GM21367 (cell line): Measurements from ENCODE around the gene CASR.

Experiments used
- ATAC-seq: cut with Tn5 transposase; IDR thresholded peaks from one replicate; pipeline ENCODE4 v1.9.1; 2021; ENCODE audit not compliant: unreplicated experiment

CASR gene

DNA sequence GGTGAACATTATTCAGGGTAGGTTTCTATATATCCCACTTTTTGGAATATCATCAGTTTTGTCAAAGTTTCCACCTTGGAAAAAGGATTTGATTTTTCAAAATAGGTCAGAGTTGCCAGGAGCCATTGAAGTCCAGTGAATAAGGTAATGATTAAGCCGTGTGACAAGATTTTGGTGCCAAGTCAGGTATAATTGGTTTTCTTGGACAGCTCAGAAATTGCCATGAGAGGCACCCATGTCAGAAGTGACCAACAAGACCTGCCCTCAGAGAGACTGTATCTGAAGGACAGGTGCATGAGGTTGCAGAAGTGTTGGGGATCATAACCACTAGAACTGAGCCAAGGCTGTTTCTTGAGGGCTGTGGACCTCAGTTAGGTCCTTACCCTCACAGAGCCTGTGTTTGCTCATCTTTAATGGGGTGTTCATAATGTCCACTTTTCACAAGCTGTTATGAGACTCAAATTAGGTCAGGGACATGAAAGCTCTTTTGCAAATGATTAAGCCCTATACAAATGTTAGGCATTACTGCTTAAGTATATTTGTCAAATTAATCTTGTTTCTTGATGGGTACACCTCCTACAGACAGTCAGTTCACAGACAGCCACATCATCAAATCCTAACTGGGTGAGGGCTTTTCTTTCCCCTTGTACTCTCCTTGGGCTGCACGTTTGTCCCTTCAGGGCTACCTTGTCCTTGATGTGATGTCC, 32.3 kb downstream of the CASR start:
- ATAC-seq: no peak

DNA sequence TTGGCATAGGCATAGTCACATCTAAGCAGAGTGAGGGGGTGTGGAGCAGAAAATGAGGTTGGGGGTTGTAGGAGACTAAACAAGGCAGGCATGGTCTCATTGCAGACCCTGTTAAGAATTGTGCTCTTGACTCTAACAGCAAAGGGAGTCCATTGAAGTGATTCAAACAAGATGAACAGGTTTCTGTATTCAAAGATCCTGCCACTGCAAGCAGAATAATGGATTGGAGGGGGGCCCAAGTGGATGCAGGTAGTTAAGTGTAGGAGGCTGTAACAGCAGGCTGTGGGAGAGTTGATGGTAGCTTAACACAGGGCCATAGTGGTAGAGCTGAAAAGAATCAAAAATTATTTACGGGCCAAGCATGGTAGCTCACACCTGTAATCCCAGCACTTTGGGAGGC, 34.4 kb downstream of the CASR start:
- no peak for ATAC-seq

DNA sequence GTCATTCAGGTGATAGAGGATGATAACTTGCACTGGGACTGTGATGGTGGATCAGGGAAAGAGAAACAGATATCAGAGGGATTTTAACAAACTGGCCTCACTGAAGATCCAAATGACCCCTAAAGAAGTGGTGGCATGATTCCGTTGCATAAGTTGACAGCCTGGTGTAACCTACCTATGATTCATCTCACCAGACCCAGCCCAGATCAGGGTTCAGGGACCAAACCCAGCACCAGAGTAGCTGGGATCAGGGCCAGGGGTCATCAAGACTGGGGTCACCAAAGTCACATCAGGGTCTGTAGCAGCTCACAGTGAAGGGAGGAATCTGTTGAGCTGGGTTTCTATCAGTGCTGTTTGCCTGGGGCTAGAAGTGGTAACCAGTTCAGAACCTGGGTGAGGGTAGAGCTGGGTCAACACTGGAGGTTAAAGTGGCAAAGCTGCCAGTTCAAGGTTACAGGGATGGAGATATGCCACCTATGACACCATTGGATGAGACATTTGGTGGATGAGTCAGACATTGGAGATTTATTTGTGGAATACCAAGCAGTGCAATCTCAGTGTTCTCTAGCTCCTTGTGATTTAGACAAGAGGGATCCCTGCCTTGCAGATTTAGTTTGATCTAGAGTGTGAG, 35.9 kb downstream of the CASR start:
- ATAC-seq: no peak

DNA sequence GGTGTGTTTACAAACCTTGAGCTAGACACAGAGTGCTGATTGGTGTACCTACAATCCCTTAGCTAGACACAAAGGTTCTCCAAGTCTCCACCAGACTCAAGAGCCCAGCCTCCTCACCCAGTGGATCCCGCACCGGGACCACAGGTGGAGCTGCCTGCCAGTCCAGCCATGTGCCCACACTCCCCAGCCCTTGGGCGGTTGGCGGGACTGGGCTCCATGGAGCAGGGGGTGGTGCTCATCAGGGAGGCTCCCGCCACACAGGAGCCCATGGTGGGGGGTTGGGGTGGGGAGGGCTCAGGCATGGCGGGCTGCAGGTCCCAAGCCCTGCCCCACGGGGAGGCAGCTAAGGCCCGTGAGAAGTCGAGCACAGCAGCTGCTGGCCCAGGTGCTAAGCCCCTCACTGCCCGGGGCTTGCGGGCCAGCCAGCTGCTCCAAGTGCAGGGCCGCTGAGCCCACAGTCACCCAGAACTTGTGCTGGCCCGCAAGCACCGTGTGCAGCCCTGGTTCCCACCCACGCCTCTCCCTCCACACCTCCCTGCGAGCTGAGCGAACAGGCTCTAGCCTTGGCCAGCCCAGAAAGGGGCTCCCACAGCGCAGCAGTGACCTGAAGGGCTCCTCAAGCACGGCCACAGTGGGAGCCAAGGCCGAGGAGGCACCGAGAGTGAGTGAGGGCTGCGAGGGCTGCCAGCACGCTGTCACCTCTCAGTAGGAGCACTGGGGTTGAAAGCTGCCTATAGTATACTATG, 43.7 kb downstream of the CASR start:
- ATAC-seq: no peak

DNA sequence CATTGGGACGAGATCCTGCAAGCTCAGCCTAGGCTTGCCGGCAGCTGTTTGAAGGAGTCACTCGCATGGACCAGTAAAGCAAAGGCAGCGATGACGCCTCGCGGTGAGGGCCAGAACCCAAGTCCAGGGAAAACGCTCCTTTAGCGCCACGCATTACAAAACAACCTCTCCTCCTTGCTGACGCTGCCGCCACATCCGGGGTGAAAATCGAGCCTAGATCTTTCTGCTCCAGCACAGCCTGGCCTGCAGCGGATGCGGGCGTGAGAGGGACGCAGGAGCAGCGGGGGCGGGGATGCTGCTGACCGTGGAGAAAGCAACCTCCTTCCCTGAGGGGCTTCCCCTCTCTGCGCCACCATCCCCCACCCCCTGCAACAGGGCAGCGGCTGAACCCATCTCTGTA, 46.7 kb downstream of the CASR start:
- no peak for ATAC-seq

DNA sequence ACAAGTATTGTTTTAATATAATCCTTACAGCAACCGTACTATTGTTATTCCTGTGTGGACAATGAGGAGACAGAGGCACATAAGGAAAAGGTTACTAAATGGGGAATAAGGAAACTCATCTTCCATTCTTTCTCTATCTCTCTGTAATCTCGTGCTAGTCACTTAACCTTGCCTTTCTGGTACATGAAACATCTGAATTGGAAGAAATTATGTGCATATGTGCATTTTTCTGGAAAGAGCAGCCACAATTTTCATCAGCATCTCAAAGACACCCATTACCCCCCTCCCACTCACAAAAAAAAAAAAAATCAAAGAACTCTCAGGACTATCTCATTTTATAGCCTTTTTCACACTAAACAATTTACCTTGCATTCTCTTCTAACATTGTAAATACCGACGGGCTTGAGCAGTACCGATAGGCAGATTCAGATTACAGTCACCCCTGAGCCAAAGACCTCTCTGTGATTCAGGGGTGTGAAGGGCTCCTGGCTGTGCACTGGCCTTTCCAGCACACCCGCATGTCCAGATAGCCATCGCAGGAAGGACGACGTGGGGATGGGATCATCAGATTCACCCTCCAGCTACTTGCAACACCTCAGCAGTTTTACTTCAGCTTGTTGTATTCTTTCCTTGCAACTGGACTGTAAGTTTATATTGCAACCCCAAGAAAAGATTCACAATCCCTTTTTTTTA, 48.1 kb downstream of the CASR start:
- ATAC-seq: no peak

DNA sequence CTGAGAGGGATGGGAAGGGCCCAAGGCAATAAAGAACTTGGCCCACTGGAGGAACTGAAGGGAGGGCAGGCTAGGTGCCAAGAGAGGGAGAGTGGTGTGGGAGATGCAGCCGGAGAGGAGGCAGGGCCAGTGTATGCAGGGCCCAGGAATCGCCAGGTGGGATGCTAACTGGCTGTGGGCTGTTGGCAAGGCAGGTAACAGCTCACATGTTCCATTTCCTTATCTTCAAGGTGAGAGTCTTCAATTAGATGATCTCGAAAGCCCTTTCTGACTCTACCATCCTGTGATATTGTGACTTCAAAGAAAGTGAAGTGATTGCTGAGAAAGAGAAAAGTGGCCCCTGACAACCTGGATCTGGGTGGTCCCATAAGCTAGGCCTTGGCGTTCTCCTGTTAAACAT, 49.0 kb downstream of the CASR start:
- no peak for ATAC-seq

DNA sequence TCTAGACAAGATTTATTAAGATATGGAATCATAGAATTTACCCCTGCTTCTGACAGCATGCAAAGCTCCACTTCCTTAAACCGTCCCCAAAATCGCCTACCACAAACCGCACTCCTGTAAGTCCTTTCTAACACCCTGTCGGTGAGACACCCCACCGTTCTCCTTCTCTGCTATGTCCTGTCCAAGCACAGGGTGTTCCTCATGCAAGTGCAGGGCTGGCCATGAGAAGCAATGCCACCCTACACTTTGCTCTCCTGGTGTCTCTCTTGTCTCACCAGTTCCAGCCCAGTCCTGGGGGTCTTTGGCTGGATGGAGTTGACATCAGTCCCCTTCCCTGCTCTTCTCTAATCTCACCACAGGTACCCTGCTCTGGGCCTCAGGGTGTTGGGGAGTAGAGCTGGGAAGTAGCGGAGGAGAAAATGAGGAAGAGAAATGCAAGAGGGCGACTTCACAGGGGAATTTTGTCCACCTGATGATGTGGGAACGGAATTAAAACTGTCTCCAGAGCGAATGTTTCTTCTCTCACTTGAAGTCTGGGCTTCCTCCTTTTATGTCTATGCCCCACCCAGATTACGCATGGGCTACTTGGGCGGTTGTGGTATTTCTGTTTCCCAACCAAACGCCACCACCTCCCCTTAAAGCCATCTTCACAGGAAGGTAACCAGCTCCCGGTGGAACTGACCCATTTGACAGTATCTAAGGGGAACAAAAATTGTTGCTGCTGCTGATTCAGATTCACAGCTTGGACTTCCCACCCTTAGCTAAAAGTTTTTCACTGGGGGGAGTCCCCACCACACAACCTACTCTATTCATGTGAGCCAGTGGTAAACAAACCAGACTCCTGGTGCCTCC, 49.9 kb downstream of the CASR start:
- ATAC-seq: peak; percentile 52

DNA sequence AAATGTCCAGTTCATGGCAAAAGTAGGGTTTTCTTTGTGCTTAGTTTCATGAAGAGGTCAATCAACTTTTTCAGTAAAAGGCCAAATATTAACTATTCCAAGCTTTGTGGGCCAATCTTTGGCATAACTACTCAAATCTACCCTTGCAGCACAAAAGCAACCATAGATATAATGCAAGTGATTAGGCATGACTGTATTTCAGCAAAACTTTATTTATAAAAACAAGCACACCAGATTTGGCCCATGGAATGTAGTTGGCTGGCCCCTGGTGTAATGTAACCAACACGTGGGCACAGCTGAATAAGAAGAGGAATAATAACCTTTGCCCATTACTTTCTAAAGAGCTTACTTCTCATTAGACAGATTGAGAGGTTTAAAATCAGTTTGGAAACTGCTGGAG, 50.6 kb downstream of the CASR start:
- ATAC-seq: no peak

DNA sequence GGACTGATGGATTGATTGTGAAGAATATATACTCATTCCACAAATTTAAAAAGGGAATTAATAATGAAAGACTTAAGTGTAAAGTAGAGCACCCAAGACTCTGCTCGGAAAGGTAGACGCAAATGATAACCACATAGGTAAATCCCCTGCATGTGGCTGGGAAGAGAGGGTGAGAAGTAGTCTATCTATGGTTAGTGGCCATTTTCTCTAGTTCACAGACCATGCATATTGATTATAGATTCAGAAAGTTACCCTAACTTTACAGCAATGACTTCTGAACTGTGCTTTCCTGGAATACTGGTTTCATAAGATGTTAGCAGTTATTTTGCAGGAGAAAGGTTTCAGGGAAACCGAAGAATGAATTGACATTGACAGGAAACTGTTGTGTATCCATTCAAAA, 51.7 kb downstream of the CASR start:
- peak; percentile 39 for ATAC-seq

DNA sequence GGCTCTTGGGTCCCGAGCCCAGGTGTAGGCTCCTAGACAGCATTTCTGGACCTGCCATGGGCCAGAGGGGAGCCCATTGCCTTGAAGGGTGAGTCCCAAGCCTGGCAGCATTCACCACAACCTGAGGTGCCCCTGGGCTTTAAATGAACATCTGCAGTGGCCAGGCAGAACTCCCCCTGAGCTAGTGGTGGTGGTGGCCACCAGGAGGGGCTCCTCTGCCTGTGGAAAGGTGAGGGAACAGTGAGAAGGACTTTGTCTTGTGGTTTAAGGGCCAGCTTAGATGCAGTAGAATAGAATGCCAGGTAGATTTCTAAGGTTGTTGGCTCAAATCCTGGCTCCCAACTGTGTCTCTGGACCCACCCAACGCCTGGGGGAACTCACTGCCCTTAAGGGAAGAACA, 55.6 kb downstream of the CASR start:
- no peak for ATAC-seq

DNA sequence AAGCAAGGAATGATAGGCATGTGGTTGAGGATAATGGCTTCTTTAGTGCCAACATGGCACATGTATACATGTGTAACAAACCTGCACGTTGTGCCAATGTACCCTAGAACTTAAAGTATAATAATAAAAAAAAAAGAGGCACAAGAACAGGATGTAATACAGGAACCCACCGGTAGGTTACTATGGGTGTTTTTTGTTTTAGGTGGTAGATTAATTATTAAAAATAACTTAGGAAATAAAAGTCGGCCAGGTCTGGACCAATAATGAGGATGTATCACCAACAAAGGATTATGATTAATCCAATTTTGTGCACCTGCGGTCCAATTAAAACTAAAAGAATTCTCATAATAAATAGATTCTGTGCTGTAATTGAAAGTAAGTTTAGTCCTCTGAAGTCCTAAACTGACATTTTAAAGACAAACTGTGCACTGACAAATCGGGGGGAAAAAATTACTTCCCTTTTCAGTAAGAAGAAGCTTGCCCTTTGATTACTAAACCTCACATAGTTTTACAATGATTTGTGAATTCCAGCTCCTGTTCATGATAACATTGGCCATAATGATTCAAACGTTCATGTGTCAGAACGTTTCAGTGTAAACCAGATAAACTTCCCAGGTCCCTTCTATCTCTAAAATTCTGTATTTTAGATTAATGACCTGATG, 62.2 kb downstream of the CASR start:
- no peak for ATAC-seq

DNA sequence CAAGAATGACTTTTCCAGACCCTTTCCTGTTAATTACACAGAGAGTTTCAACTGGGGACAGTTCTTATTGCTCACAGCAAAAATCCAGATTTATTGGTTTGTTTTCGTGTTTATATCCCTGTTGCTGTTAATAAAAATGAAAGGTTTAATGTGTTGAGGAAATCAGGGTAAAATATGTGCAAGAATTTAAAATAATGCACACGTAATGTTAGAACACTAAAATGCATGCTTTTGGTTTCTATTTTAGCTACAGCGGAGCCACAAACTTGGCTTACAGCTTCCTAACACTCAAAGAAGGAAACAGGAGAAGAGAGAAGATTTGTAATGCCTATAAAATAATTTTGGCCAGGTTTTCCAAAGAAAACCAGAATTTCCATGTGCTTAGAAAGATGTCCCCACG, 62.7 kb downstream of the CASR start:
- ATAC-seq: no peak

DNA sequence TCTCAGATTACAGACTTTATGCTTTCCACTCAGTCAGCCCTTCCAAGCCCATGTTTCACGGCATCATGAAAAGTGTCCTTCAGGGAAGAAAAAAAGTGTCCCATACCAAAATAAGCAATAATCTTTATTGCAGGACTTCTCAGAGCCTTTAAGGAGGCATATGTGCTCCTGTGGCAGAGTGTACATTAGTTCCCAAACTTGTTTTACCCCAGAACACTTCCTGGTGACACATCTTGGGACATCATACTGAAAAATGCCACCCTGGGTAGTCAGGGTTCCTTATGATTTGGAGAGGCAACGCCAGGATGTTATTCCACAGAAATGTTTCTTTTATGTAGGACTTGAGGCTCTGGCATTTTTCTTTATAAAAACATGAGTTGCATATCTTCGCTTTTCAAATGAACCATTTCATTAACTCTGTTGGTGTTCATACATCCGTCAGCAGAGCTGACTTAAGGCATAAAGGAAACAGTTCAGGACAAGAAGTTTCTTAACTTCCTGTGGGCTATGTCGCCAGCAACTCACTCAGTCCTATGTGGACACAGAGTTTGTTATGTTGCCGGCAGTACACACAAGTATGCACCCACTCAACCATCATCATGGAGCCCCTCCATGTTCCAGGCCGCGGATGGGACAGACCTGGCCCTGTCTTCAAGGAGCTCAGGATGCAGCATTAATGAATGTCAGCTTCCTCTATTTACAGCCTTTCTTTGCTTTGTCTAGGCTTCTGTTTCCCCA, 63.8 kb downstream of the CASR start:
- no peak for ATAC-seq

DNA sequence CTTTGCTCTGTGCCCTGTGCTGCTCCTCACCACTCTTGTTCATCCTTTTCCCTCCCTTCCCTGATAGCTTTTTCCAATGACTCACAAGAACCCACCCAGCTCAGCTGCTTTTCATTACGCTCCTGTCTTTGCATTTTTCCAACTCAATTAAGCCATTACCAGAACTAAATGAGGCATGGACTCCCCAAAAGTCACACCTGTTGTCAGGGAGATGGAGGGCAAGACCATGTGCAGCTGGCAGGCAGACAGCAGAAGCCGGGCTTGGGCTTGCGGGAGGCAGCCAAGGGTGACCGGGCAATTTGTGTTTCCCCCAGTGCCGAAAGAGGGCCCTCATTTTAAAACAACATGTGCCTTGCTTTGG, 64.3 kb downstream of the CASR start:
- no peak for ATAC-seq

DNA sequence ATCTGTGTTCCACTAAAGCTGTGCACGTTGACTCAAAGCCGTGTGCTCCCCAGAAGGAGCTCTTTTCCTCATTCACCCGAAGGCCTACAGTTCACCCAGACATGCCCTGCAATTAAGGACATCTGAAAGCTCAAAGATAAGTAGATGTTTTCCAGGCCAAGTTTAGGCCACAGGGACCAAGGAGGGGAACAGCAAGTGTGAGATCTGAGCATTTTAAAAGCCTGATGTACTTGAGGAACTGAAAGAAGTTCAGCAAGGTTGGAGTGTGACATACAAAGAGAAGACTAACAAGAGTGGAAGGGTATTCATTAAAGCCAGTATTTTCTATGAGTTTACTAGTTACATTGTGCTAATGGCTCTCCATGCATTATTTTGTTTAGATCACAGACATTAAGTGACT, 68.0 kb downstream of the CASR start:
- ATAC-seq: no peak

DNA sequence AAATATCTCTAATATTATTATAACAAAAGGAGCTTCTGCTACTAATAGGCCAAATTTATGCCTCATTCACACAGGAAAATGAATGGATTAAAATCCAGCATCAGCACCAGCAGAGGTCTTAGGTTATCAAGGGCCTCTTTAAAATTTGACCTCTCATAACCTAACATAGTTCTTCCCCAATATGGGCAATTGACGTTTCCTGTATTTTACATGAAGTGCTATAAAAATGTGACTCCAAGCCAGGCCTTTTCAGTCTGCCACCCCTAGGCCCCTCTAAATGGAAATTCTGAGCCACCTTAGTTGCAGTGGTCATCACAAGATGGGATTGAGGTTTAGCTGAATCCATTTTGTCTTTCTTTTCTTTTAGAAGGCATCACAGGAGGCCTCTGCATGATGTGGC, 70.1 kb downstream of the CASR start:
- ATAC-seq: no peak

DNA sequence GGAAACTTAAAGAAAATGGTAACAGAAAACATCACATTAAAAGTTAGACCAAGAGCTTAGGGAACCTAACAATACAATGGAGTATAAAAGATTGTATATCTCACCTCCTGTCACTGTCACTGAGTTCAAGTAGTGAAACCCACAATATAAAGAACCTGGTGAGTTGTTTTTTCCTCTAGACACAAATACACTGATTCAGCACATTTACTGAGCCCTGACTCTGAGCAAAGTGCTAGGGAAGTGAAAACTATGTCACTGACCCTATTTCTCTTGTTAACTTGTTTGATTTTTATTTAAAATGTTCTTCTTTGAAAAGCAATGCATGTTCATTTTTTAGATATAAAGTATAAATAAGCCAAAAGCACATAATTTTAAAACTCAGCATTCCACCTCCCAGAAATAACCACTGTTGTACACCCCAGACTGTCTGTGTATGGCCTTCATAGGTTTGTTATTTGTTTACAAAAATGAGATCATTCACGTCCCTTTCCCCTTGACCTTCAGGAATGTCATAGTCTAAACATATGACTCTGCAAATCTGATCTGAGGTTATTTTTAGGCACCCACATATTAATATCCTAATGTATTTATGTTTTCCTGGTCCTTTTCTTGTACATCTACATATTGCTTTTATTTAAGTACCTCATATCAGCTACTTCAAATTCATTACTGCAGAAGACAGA, 72.4 kb downstream of the CASR start:
- ATAC-seq: peak; percentile 50
